ENCODE data around the gene SPATS1. TPM values are rescaled to one million over a fixed set of nuclear protein-coding genes. Genes with fewer than 3 reads are reported as not detected.

SPATS1 gene
- total RNA-seq, 1 donor from 2014 or later = not detected

- TF ChIP-seq, protein P1, sequence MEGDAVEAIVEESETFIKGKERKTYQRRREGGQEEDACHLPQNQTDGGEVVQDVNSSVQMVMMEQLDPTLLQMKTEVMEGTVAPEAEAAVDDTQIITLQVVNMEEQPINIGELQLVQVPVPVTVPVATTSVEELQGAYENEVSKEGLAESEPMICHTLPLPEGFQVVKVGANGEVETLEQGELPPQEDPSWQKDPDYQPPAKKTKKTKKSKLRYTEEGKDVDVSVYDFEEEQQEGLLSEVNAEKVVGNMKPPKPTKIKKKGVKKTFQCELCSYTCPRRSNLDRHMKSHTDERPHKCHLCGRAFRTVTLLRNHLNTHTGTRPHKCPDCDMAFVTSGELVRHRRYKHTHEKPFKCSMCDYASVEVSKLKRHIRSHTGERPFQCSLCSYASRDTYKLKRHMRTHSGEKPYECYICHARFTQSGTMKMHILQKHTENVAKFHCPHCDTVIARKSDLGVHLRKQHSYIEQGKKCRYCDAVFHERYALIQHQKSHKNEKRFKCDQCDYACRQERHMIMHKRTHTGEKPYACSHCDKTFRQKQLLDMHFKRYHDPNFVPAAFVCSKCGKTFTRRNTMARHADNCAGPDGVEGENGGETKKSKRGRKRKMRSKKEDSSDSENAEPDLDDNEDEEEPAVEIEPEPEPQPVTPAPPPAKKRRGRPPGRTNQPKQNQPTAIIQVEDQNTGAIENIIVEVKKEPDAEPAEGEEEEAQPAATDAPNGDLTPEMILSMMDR (IDR thresholded peaks at IDR 0.05) = no peak
- H3K36me3 Mint-ChIP-seq (ENCODE audit: low read depth) = no peaks in the 10 kb centered on the region
These were observed 35.0 kb downstream of the SPATS1 start for GRCh38 chr6:44377484-44377883.

DNA sequence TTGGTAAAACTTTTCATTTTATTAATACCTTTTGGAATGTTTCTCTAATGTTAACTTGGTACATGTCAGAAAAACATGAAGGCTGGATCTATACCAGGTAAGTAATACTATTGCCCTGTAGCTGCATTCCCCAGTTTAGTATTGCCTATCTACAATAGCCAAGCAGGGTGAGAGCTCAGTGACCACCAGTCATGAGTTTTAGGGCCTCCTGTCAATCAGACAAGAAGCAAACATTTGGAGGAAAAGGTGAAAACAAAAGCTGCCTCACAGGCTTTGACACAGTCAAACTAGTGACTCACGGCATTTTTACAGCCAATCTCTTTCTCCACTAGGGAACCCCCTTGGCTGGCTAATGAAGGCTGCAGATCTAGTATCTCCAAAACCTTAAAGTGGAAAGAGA, 35.5 kb downstream of the SPATS1 start:
- TF ChIP-seq, protein P1 (IDR thresholded peaks at IDR 0.05) = no peak
- Mint-ChIP-seq H3K36me3 (ENCODE audit: low read depth) (no peaks in the 10 kb centered on the region), H3K27me3 (ENCODE audit: low read depth) (no peaks in the 10 kb centered on the region), H3K4me3 (ENCODE audit: unreplicated experiment) (no peak overlapping the region), H3K9me3 (ENCODE audit: low read depth) (no peaks in the 10 kb centered on the region), H3K27ac (ENCODE audit: unreplicated experiment) (no peak overlapping the region), H3K4me1 (ENCODE audit: low read depth) (peaks cover 2% of the 10 kb centered on the region)
- no peak for DNase-seq (ENCODE audit: low spot score)

More at GRCh38 chr6:44377484-44377883, 35.0 kb downstream of the SPATS1 start:
- Mint-ChIP-seq H3K27ac (ENCODE audit: unreplicated experiment) (no peak overlapping the region), H3K27me3 (ENCODE audit: low read depth) (no peaks in the 10 kb centered on the region), H3K9me3 (ENCODE audit: low read depth) (no peaks in the 10 kb centered on the region), H3K4me1 (ENCODE audit: low read depth) (peaks cover 4% of the 10 kb centered on the region), H3K4me3 (ENCODE audit: unreplicated experiment) (no peak overlapping the region)
- DNase-seq (ENCODE audit: low spot score) = no peak

DNA sequence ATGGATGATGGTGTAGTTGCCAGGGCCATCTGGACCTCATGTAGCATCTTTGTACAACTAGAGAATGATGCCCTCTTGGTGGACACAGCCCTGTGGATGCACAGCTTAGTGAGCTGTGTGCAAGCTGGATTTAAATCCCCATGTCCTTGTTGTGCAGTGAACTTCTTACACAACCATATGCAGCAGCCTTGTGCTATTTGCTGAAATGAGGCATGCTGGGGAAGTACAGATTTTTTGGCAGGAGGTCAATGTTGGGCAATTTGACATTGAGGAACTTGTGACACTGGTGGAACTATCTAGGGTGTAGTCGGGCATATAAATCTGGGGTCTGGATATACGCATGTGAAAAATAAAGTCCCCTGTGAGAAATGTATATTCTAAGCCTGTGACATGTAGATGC, 39.3 kb downstream of the SPATS1 start:
- no peak overlapping the region for H3K4me3 Mint-ChIP-seq (ENCODE audit: unreplicated experiment)
- no peak for DNase-seq (ENCODE audit: low spot score)
- H3K9me3 Mint-ChIP-seq (ENCODE audit: low read depth) = no peaks in the 10 kb centered on the region
- H3K4me1 Mint-ChIP-seq (ENCODE audit: low read depth) = peaks cover 6% of the 10 kb centered on the region
- H3K27ac Mint-ChIP-seq (ENCODE audit: unreplicated experiment) = no peak overlapping the region
- no peaks in the 10 kb centered on the region for H3K36me3 Mint-ChIP-seq (ENCODE audit: low read depth)
- TF ChIP-seq, protein P1 (IDR thresholded peaks at IDR 0.05) = no peak
- no peaks in the 10 kb centered on the region for H3K27me3 Mint-ChIP-seq (ENCODE audit: low read depth)

GRCh38 chr6:44386364-44386928, 44.0 kb downstream of the SPATS1 start:
- no peak for DNase-seq (ENCODE audit: low spot score)
- H3K27ac Mint-ChIP-seq (ENCODE audit: unreplicated experiment) = peak overlapping the region; percentile 99
- H3K9me3 Mint-ChIP-seq (ENCODE audit: low read depth) = no peaks in the 10 kb centered on the region
- TF ChIP-seq, protein P1 (IDR thresholded peaks at IDR 0.05) = no peak
- peaks cover 2% of the 10 kb centered on the region for H3K36me3 Mint-ChIP-seq (ENCODE audit: low read depth)
- no peaks in the 10 kb centered on the region for H3K27me3 Mint-ChIP-seq (ENCODE audit: low read depth)
- H3K4me1 Mint-ChIP-seq (ENCODE audit: low read depth) = peaks cover 39% of the 10 kb centered on the region
- peak overlapping the region; percentile 97 for H3K4me3 Mint-ChIP-seq (ENCODE audit: unreplicated experiment)

DNA sequence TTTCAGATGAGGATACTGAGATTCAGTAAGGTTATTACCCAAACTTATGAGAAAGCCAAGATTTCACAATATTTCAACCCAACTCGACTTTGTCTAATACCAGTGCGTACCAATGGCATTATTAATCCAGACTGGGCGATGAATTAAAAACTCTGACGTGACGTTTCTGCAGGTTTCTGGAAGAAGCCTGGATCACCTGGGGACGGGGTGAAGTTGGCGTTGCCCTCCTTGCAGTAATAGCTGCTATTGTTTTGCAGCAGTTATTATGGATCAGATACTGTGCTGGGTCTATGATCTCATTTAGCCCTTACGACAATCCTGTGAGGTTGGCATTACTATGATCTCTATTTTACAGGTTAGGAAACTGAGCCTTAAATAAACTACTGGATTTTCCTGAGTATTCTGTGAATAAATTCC, 44.5 kb downstream of the SPATS1 start:
- TF ChIP-seq, protein P1 (IDR thresholded peaks at IDR 0.05) = no peak
- H3K9me3 Mint-ChIP-seq (ENCODE audit: low read depth) = no peaks in the 10 kb centered on the region
- H3K27me3 Mint-ChIP-seq (ENCODE audit: low read depth) = no peaks in the 10 kb centered on the region
- H3K36me3 Mint-ChIP-seq (ENCODE audit: low read depth) = peaks cover 2% of the 10 kb centered on the region
- peak overlapping the region; percentile 97 for H3K4me3 Mint-ChIP-seq (ENCODE audit: unreplicated experiment)
- DNase-seq (ENCODE audit: low spot score) = no peak
- peaks cover 39% of the 10 kb centered on the region for H3K4me1 Mint-ChIP-seq (ENCODE audit: low read depth)
- peak overlapping the region; percentile 99 for H3K27ac Mint-ChIP-seq (ENCODE audit: unreplicated experiment)
